GM21717 (cell line): ENCODE measurements around the gene ASCC2.

Experiments used
- ATAC-seq: cut with Tn5 transposase; IDR thresholded peaks from one replicate; pipeline ENCODE4 v1.9.1; 2021; ENCODE audit warnings: mild to moderate bottlenecking, moderate library complexity; ENCODE audit not compliant: unreplicated experiment

Gene ASCC2

GRCh38 chr22:29819501-29819900 is 18.6 kb downstream of the ASCC2 start:
- ATAC-seq = no peak

GRCh38 chr22:29817724-29818123 is 20.4 kb downstream of the ASCC2 start:
- no peak for ATAC-seq

- no peak for ATAC-seq
Observed at GRCh38 chr22:29816980-29817379, 21.1 kb downstream of the ASCC2 start.

GRCh38 chr22:29816539-29816938 is 21.5 kb downstream of the ASCC2 start:
- ATAC-seq = no peak

- ATAC-seq = no peak
Observed at GRCh38 chr22:29816128-29816527, 21.9 kb downstream of the ASCC2 start.

- ATAC-seq = no peak
Observed at GRCh38 chr22:29815580-29815979, 22.5 kb downstream of the ASCC2 start.

GRCh38 chr22:29814003-29814402 is 24.1 kb downstream of the ASCC2 start:
- no peak for ATAC-seq

- no peak for ATAC-seq
Observed at GRCh38 chr22:29813563-29813962, 24.5 kb downstream of the ASCC2 start.

- no peak for ATAC-seq
Observed at GRCh38 chr22:29813126-29813525, 24.9 kb downstream of the ASCC2 start.

- ATAC-seq = no peak
Observed at GRCh38 chr22:29811377-29811776, 26.7 kb downstream of the ASCC2 start.

GRCh38 chr22:29810216-29810615 is 27.9 kb downstream of the ASCC2 start:
- ATAC-seq = no peak

GRCh38 chr22:29806196-29806595 is 31.9 kb downstream of the ASCC2 start:
- ATAC-seq = no peak

- no peak for ATAC-seq
Observed at GRCh38 chr22:29804985-29805384, 33.1 kb downstream of the ASCC2 start.

GRCh38 chr22:29803190-29803589 is 34.9 kb downstream of the ASCC2 start:
- no peak for ATAC-seq

- ATAC-seq = no peak
Observed at GRCh38 chr22:29801796-29802195, 36.3 kb downstream of the ASCC2 start.

GRCh38 chr22:29801153-29801552 is 36.9 kb downstream of the ASCC2 start:
- ATAC-seq = no peak

- ATAC-seq = no peak
Observed at GRCh38 chr22:29799217-29799680, 38.8 kb downstream of the ASCC2 start.

GRCh38 chr22:29798801-29799200 is 39.3 kb downstream of the ASCC2 start:
- ATAC-seq = no peak

GRCh38 chr22:29798318-29798717 is 39.8 kb downstream of the ASCC2 start:
- ATAC-seq = no peak

GRCh38 chr22:29797351-29797750 is 40.7 kb downstream of the ASCC2 start:
- ATAC-seq = peak; percentile 75

GRCh38 chr22:29795663-29796062 is 42.4 kb downstream of the ASCC2 start:
- no peak for ATAC-seq

- no peak for ATAC-seq
Observed at GRCh38 chr22:29793396-29793795, 44.7 kb downstream of the ASCC2 start.

GRCh38 chr22:29790061-29790460 is 48.0 kb downstream of the ASCC2 start:
- no peak for ATAC-seq
